ENCODE data around the gene ACVR2B. TPM values are rescaled to one million over a fixed set of nuclear protein-coding genes. Genes with fewer than 3 reads are reported as not detected.

Gene ACVR2B
- total and polyA plus RNA-seq, 2 of the 13 experiments (the other 11 are each of a cell fraction or from before 2014, with no cell fraction given): 10.0 to 12.7 TPM

DNA sequence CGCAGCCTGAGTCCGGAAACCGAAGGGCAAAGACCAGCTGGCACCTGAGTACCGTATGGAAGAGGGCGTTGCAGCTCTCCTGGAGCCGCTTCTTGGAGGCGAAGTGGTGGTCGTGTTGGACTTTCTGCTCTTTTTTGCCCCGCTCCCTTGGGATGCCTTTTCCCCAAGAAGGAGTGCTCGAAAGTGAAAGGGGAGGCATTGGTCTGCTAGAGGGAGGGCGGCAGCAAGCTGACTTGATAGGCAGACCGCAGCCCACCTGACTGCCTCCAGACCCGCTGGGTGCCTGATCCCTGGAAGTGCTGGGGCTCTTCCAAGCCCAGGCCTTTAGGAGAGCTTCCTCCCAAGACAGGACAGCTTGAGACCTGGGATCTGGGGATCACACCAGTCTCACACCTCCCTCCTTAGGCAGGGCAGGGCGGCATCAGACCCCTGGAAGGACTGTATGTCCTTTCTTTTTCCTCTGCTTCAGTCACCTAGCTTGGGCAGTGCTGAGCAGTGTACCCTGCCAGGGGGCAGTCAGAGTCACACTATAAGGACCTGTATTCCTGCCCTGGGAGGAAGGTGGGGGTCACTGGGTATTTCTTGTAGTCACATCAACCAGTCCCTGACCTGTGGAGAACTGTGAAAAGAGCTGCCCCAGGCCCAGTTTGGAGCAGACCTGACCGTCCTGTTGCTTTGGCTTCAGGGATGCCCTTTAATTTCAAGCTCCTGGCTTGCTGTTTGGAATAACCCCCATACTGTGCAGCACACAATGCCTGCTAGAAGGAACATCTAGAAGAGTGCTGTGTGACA lies 2.1 kb downstream of the ACVR2B start (continued):
- TF ChIP-seq ATF7 (IDR thresholded peaks at IDR 0.05) (no peak), ATF7 (CRISPR knock-in tag; IDR thresholded peaks at IDR 0.05) (no peak), RBFOX2 (IDR thresholded peaks at IDR 0.05; ENCODE audit: low read depth, low read length) (no peak), NR2F6 (IDR thresholded peaks at IDR 0.05) (no peak), NR2F6 (CRISPR knock-in tag; IDR thresholded peaks at IDR 0.05) (no peak), GABPB1 (CRISPR knock-in tag; IDR thresholded peaks at IDR 0.05) (peak; percentile 21; the same call in 1 of the 2 replicates), REXO4 (CRISPR knock-in tag; IDR thresholded peaks at IDR 0.05; ENCODE audit: borderline replicate concordance) (no peak), MXD4 (CRISPR knock-in tag; IDR thresholded peaks at IDR 0.05) (no peak), SRF (IDR thresholded peaks at IDR 0.05; ENCODE audit: low read depth, low read length) (no peak), EED (CRISPR knock-in tag; IDR thresholded peaks at IDR 0.05) (no peak), BRCA1 (CRISPR knock-in tag; IDR thresholded peaks at IDR 0.05) (peak; percentile 44; the same call in 1 of the 2 replicates), ZBTB7A (CRISPR knock-in tag; IDR thresholded peaks at IDR 0.05) (no peak), PHF21A (CRISPR knock-in tag; IDR thresholded peaks at IDR 0.05) (no peak), AKAP8 (CRISPR knock-in tag; IDR thresholded peaks at IDR 0.05) (peak; percentile 90), KDM1A (CRISPR knock-in tag; IDR thresholded peaks at IDR 0.05) (no peak), SIX4 (CRISPR knock-in tag; IDR thresholded peaks at IDR 0.05) (no peak), ELF1 (CRISPR knock-in tag; IDR thresholded peaks at IDR 0.05) (peak; percentile 63), ZBTB1 (CRISPR knock-in tag; IDR thresholded peaks at IDR 0.05; ENCODE audit: borderline replicate concordance) (no peak), AGO2 (optimal IDR thresholded peaks at IDR 0.05; ENCODE audit: low read depth, low read length) (no peak)
- TF ChIP-seq, protein P1, sequence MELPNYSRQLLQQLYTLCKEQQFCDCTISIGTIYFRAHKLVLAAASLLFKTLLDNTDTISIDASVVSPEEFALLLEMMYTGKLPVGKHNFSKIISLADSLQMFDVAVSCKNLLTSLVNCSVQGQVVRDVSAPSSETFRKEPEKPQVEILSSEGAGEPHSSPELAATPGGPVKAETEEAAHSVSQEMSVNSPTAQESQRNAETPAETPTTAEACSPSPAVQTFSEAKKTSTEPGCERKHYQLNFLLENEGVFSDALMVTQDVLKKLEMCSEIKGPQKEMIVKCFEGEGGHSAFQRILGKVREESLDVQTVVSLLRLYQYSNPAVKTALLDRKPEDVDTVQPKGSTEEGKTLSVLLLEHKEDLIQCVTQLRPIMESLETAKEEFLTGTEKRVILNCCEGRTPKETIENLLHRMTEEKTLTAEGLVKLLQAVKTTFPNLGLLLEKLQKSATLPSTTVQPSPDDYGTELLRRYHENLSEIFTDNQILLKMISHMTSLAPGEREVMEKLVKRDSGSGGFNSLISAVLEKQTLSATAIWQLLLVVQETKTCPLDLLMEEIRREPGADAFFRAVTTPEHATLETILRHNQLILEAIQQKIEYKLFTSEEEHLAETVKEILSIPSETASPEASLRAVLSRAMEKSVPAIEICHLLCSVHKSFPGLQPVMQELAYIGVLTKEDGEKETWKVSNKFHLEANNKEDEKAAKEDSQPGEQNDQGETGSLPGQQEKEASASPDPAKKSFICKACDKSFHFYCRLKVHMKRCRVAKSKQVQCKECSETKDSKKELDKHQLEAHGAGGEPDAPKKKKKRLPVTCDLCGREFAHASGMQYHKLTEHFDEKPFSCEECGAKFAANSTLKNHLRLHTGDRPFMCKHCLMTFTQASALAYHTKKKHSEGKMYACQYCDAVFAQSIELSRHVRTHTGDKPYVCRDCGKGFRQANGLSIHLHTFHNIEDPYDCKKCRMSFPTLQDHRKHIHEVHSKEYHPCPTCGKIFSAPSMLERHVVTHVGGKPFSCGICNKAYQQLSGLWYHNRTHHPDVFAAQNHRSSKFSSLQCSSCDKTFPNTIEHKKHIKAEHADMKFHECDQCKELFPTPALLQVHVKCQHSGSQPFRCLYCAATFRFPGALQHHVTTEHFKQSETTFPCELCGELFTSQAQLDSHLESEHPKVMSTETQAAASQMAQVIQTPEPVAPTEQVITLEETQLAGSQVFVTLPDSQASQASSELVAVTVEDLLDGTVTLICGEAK (IDR thresholded peaks at IDR 0.05): no peak
- TF ChIP-seq, protein P1 (CRISPR knock-in tag; IDR thresholded peaks at IDR 0.05): no peak
- TF ChIP-seq, protein P2, sequence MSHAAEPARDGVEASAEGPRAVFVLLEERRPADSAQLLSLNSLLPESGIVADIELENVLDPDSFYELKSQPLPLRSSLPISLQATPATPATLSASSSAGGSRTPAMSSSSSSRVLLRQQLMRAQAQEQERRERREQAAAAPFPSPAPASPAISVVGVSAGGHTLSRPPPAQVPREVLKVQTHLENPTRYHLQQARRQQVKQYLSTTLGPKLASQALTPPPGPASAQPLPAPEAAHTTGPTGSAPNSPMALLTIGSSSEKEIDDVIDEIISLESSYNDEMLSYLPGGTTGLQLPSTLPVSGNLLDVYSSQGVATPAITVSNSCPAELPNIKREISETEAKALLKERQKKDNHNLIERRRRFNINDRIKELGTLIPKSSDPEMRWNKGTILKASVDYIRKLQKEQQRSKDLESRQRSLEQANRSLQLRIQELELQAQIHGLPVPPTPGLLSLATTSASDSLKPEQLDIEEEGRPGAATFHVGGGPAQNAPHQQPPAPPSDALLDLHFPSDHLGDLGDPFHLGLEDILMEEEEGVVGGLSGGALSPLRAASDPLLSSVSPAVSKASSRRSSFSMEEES (CRISPR knock-in tag; IDR thresholded peaks at IDR 0.05): no peak

Data from HepG2 (cell line).